GM15510 (cell line): ENCODE measurements around the gene SLITRK5.

Experiments
- POLR2A ChIP-seq: IDR thresholded peaks from 3 replicates; pipeline ENCODE4 v1.6.1; 2011; ENCODE audit warnings: borderline replicate concordance; ENCODE audit not compliant: insufficient read length; ENCODE audit errors: extremely low read depth

SLITRK5 gene

DNA sequence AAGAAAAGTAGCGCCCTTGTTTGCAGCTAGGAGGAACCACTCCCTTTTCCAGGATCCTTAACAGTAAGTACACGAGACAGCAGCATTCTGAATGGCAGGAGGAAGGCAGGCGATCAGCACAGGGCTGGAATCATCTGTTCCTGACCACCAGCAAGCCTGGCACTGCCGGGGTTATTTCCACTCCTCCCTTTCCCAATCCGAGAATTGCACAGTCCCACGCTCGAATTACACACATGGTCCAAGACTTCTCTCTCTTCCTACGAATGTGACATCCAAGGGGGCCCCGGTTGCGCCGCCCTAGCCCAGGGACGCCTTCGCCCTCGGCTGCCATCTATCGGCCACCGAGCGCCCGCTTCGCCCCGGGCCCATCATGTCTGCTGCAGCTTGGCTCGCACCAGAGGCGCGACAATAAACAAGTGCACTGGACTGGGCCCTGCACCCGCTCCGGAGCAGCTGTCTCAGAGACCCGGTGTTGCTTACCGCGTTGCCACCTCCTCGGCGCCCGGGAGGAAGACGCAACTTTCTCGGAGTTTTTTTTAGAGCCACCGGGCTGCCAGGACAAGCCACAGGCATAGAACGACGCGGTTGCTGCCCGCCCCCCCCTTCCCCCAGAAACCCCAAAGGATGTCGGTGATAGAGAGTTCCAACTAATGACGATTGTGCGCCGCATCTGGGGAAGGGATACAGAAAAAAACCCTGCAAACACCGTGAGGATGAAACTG, at the start of gene SLITRK5:
Gene SLITRK5 (plus strand): TSS at position 341 of the 722 bp plus-strand sequence. CDS start 4,018 bp downstream, outside the sequence.
- no peak for TF ChIP-seq POLR2A

DNA sequence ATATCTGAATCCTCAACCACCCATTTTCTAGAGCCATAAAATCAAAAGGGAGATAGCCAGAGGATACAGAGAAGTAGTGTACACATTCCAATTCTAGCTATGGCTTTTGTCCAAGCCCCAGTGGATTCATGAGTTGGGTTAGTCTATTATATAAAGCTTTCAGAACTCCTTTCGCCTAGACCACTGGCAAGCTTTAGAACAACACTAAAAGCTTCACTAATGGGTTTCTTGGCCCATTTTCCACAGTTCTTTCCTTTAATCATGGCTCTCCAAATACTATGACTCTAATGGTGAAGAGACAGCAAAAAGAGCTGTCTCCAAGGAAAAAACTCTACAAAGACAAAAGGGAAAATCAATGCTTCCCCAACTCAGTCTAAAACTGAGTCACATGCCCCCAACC, 48.2 kb upstream of the SLITRK5 start:
- TF ChIP-seq POLR2A: no peak

- TF ChIP-seq POLR2A: no peak
Measured at GRCh38 chr13:87656306-87656705, 14.9 kb upstream of the SLITRK5 start.

- TF ChIP-seq POLR2A: no peak
Measured at GRCh38 chr13:87661471-87661870, 9.7 kb upstream of the SLITRK5 start.

DNA sequence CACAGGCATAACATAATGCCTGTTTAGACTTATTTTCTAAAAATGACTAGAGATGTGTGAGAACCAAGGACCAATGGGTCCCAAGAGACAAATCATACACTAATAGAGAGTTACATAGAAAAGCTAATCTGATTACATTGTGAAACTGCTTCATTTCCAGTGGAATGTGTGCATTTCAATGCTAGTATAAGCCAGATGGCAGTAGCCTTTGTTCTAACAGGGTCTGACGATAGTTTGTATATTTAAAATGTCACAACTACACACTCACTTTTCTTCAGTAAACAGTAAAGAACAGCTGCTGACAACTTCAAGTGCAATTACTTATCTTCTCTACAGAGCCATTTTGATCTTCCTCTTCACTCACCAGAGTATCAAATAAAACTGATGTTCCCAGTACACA, 4.3 kb upstream of the SLITRK5 start:
- TF ChIP-seq POLR2A: no peak

GRCh38 chr13:87667686-87668085, 3.5 kb upstream of the SLITRK5 start:
- TF ChIP-seq POLR2A: no peak

GRCh38 chr13:87669379-87669978, 1.7 kb upstream of the SLITRK5 start:
- no peak for TF ChIP-seq POLR2A

DNA sequence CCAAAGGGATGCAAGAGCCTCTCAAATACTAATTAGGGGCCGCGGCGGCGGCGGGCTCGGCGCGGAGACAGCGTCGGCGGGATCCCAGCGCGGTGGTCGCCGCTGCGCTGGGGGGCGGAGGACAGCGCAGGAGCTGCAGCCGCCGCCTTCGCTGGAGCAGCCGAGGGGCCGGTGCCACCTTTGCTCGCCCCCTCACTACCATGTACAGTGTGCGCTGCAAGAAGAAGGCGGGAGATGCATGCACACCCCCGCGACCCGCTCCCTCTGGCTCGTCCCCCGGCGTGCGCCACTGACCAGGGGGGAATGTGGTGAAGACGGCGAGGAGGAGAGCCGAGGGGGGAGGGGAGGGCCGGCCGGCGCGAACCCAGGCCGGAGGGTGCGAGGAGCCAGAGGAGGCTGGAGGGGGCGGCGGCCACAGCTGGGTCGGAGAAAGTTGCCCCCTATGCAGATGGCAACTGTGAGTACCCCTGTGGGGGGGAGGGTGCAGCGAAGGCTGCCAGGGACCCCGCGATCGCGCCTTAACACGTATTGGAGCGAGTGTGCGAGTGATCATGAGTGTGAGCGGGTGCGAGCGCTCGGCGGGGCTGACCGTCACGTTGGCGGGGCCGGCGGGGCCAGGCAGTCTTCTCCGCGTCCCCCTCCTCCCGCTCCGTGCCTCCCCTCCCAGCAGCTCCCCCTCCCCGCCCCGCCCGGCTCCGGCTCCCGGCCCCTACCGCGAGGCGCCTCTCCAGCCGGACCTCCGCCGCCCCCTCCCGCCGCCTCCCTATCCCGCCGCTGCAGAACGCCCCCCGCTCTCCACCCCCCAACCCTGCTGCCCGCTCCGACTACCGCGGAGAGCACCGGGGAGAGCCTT, 808 bp downstream of the SLITRK5 start:
- no peak for TF ChIP-seq POLR2A

DNA sequence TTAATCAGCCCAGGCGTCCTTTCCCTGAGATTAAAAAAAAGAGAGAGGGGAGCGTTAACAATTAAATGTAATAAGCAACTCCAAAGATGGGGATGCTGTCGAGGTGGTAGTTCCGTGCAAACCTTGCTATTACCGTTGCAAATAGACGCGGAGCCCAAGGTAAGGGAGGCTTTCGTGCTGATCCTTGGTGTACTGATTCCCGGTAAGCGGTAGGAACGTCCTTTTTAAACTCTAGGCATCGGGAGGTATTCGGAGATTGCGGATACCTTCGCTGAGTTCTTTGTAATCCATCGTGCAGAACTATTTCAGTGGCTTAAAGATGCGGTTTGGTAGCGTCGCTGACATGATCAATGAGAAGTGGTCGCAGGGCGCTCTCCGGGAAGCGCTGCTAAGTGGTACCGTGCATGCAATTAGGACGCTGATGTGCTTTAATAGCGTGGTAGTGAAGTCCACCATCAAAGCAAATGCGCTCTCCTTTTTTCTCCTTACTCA, 3.1 kb downstream of the SLITRK5 start:
- TF ChIP-seq POLR2A: no peak

GRCh38 chr13:87675851-87676250, 4.7 kb downstream of the SLITRK5 start:
- TF ChIP-seq POLR2A: no peak

GRCh38 chr13:87676254-87677042, 5.3 kb downstream of the SLITRK5 start:
- TF ChIP-seq POLR2A: no peak

DNA sequence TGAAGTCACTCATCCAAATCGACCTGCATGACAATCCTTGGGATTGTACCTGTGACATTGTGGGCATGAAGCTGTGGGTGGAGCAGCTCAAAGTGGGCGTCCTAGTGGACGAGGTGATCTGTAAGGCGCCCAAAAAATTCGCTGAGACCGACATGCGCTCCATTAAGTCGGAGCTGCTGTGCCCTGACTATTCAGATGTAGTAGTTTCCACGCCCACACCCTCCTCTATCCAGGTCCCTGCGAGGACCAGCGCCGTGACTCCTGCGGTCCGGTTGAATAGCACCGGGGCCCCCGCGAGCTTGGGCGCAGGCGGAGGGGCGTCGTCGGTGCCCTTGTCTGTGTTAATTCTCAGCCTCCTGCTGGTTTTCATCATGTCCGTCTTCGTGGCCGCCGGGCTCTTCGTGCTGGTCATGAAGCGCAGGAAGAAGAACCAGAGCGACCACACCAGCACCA, 5.9 kb downstream of the SLITRK5 start:
- TF ChIP-seq POLR2A: no peak

DNA sequence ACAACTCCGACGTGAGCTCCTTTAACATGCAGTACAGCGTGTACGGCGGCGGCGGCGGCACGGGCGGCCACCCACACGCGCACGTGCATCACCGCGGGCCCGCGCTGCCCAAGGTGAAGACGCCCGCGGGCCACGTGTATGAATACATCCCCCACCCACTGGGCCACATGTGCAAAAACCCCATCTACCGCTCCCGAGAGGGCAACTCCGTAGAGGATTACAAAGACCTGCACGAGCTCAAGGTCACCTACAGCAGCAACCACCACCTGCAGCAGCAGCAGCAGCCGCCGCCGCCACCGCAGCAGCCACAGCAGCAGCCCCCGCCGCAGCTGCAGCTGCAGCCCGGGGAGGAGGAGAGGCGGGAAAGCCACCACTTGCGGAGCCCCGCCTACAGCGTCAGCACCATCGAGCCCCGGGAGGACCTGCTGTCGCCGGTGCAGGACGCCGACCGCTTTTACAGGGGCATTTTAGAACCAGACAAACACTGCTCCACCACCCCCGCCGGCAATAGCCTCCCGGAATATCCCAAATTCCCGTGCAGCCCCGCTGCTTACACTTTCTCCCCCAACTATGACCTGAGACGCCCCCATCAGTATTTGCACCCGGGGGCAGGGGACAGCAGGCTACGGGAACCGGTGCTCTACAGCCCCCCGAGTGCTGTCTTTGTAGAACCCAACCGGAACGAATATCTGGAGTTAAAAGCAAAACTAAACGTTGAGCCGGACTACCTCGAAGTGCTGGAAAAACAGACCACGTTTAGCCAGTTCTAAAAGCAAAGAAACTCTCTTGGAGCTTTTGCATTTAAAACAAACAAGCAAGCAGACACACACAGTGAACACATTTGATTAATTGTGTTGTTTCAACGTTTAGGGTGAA, 6.6 kb downstream of the SLITRK5 start:
- TF ChIP-seq POLR2A: no peak
